H1 (cell line): ENCODE measurements around the gene RAB25. TPM values are rescaled to one million over a fixed set of nuclear protein-coding genes. Genes with fewer than 3 reads are reported as not detected.

Experiments used
- CBX5 ChIP-seq: fragments of 300-800, 300-1000 bp; sonication (generic); IDR thresholded peaks from 2 replicates; pipeline ENCODE4 v1.7.1; 2016; ENCODE audit warnings: antibody characterized with exemption, low read length, low read depth
- EP300 ChIP-seq, 2 experiments: IDR thresholded peaks; 1 replicate in 1 of 2; 2 replicates in 1 of 2; pipeline ENCODE4 v1.6.1; 2011 to 2012; ENCODE audit warnings: low read depth in 2 of 2, low read length in 2 of 2, mild to moderate bottlenecking in 2 of 2, borderline replicate concordance in 1 of 2, inconsistent platforms in 1 of 2, moderate library complexity in 1 of 2
- SIN3A ChIP-seq, 2 experiments: IDR thresholded peaks in 1 of 2; conservative IDR thresholded peaks in 1 of 2; 2 replicates each; pipeline ENCODE4 v1.6.1; 2011 to 2012; ENCODE audit warnings: low read length in 2 of 2, improper control_type of control experiment in 1 of 2, low read depth in 1 of 2, mild to moderate bottlenecking in 1 of 2
- polyA plus RNA-seq, 7 experiments: library from polyadenylated mRNA; depleted of rRNA in 3 of 7; stranded (reverse) in 5 of 7; unstranded in 2 of 7; fragments of >200 nt in 5 of 7; fragments of 200-250 nt in 2 of 7; gene quantifications; 1 replicate in 5 of 7; 2 replicates in 1 of 7; 4 replicates in 1 of 7; pipeline versions ENCODE4 v1.2.1 to v1.2.3, GENCODE V29; 2011 to 2013; ENCODE audit warnings: missing spikeins in 2 of 7, mixed read lengths in 2 of 7
- total RNA-seq: library from RNA; stranded (reverse); fragmentation: NEBNext Ultra II Directional; extraction: Animal tissue kit (Norgen Biotek cat#: 25700); gene quantifications from 2 replicates; pipeline ENCODE4 v1.2.1, GENCODE V29; 2021

Gene RAB25
- total and polyA plus RNA-seq, 2 of the 8 experiments (the other 6 are each of a cell fraction or from before 2014, with no cell fraction given): 34.8 to 98.2 TPM

GRCh38 chr1:156075162-156075561, 14.2 kb downstream of the RAB25 start (continued):
- no peak for TF ChIP-seq SIN3A (conservative IDR thresholded peaks at IDR 0.05 in 1 of 2, IDR thresholded peaks at IDR 0.05 in 1 of 2; ENCODE audit: low read depth in 1 of 2, low read length in 2 of 2)
- no peak for TF ChIP-seq CBX5
- TF ChIP-seq EP300 (IDR thresholded peaks at IDR 0.05; ENCODE audit: borderline replicate concordance in 1 of 2, low read depth in 2 of 2, low read length in 2 of 2): peak in 1 of 2 experiments; percentile 98; a peak in 1 of 3 replicates
